Tibial nerve (tissue), 4 donors: Measurements from ENCODE around the gene TMEM212.

Experiments used
- EP300 ChIP-seq, 2 donors: sonication (generic); formaldehyde crosslinking; IDR thresholded peaks; one replicate each; pipeline ENCODE4 v1.6.1; 2017; ENCODE audit warnings: antibody characterized with exemption in 2 of 2, mild to moderate bottlenecking in 1 of 2
- POLR2A ChIP-seq, 2 donors: fragments of 450-650 bp; IDR thresholded peaks; one replicate each; pipeline ENCODE4 v1.6.1; 2017; ENCODE audit warnings: antibody characterized with exemption in 2 of 2, mild to moderate bottlenecking in 2 of 2, moderate library complexity in 2 of 2
- TF ChIP-seq, protein P1 (sequence below), 5 experiments: fragments of 200-600 bp in 3 of 5; fragments of 450-650 bp in 2 of 5; sonication (generic) in 3 of 5; IDR thresholded peaks; one replicate each; pipeline ENCODE4 v1.5.1; 2016 to 2019; ENCODE audit warnings: antibody characterized with exemption in 5 of 5, mild to moderate bottlenecking in 3 of 5, moderate library complexity in 2 of 5

DNA sequence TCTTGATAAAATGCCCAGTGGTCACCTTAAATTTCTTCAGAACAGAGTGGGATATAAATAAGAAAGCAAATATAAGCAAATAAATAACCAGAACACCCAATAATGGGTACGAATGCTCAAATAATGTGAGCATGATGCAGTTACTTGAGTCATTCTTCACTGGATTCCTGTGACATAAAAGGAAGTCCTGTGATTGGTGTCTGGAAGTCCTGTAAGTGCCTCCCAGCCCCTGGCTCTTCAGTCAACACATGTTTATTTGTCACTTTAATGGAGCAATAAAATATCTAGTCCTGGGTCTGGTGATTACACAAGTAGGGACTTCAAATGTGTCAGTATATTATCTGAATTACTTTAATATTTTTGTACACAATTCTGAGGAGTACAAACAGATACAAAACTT lies 30.4 kb downstream of the TMEM212 start:
- TF ChIP-seq, protein P1, sequence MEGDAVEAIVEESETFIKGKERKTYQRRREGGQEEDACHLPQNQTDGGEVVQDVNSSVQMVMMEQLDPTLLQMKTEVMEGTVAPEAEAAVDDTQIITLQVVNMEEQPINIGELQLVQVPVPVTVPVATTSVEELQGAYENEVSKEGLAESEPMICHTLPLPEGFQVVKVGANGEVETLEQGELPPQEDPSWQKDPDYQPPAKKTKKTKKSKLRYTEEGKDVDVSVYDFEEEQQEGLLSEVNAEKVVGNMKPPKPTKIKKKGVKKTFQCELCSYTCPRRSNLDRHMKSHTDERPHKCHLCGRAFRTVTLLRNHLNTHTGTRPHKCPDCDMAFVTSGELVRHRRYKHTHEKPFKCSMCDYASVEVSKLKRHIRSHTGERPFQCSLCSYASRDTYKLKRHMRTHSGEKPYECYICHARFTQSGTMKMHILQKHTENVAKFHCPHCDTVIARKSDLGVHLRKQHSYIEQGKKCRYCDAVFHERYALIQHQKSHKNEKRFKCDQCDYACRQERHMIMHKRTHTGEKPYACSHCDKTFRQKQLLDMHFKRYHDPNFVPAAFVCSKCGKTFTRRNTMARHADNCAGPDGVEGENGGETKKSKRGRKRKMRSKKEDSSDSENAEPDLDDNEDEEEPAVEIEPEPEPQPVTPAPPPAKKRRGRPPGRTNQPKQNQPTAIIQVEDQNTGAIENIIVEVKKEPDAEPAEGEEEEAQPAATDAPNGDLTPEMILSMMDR (IDR thresholded peaks at IDR 0.05), result no peak
- TF ChIP-seq POLR2A (IDR thresholded peaks at IDR 0.05) (no peak), EP300 (IDR thresholded peaks at IDR 0.05) (no peak)
